DMS114 treated with DMSO at 0.1 percent for 48 hours (cell line): ENCODE measurements around the gene PMF1.
"Not testable (repeated sequence)": the region's sequence is repeated elsewhere in the genome, so short reads cannot be mapped to it uniquely, and the experiment has no call there.

Source experiments
- DNase-seq: peaks from one replicate; lab custom pipeline; 2025; ENCODE audit not compliant: unreplicated experiment; lab: John Stamatoyannopoulos, UW

PMF1 gene

GRCh38 chr1:156195853-156196252 lies 17.0 kb upstream of the PMF1 start:
- DNase-seq: no peak

- no peak for DNase-seq
These were observed 16.4 kb upstream of the PMF1 start for GRCh38 chr1:156196445-156196844.

- no peak for DNase-seq
These were observed 13.9 kb upstream of the PMF1 start for GRCh38 chr1:156198831-156199349.

- DNase-seq: no peak
These were observed 12.8 kb upstream of the PMF1 start for GRCh38 chr1:156200044-156200443.

- no peak for DNase-seq
These were observed 9.5 kb upstream of the PMF1 start for GRCh38 chr1:156203331-156203730.

GRCh38 chr1:156204686-156205085 lies 8.1 kb upstream of the PMF1 start:
- no peak for DNase-seq

- no peak for DNase-seq
These were observed 1.6 kb upstream of the PMF1 start for GRCh38 chr1:156211243-156211642.

GRCh38 chr1:156212130-156212529 lies 677 bp upstream of the PMF1 start:
- DNase-seq: no peak

GRCh38 chr1:156213644-156213966 lies 798 bp downstream of the PMF1 start:
- DNase-seq: no peak

- no peak for DNase-seq
These were observed 1.4 kb downstream of the PMF1 start for GRCh38 chr1:156214024-156214748.

- DNase-seq: not testable (repeated sequence)
These were observed 3.7 kb downstream of the PMF1 start for GRCh38 chr1:156216361-156217086.

- DNase-seq: no peak
These were observed 5.1 kb downstream of the PMF1 start for GRCh38 chr1:156217871-156218270.

- DNase-seq: no peak
These were observed 7.4 kb downstream of the PMF1 start for GRCh38 chr1:156220226-156220625.

GRCh38 chr1:156221986-156222692 lies 9.3 kb downstream of the PMF1 start:
- DNase-seq: no peak

GRCh38 chr1:156225677-156226014 lies 12.8 kb downstream of the PMF1 start:
- no peak for DNase-seq

- no peak for DNase-seq
These were observed 13.3 kb downstream of the PMF1 start for GRCh38 chr1:156226116-156226538.

GRCh38 chr1:156226782-156227181 lies 14.0 kb downstream of the PMF1 start:
- no peak for DNase-seq

GRCh38 chr1:156228501-156228900 lies 15.7 kb downstream of the PMF1 start:
- DNase-seq: no peak

GRCh38 chr1:156229809-156230472 lies 17.1 kb downstream of the PMF1 start:
- no peak for DNase-seq

GRCh38 chr1:156230473-156230837 lies 17.6 kb downstream of the PMF1 start:
- DNase-seq: no peak

- no peak for DNase-seq
These were observed 19.5 kb downstream of the PMF1 start for GRCh38 chr1:156232201-156232894.
